ENCODE results near the gene HLA-DRA. TPM values are rescaled to one million over a fixed set of nuclear protein-coding genes. Genes with fewer than 3 reads are reported as not detected.

Gene HLA-DRA
- total RNA-seq, 1 donor from 2014 or later, result 54.3 TPM

Other genes starting within 250 kb of the HLA-DRA start
- gene PBX2, start 249.7 kb upstream of the HLA-DRA start, total RNA-seq, result 50.1 TPM
- 1.6 TPM for gene GPSM3, start 247.2 kb upstream of the HLA-DRA start, total RNA-seq
- 9.9 TPM for gene NOTCH4, start 215.8 kb upstream of the HLA-DRA start, total RNA-seq
- gene TSBP1, start 68.0 kb upstream of the HLA-DRA start, total RNA-seq, result not detected
- not detected for gene BTNL2, start 32.7 kb upstream of the HLA-DRA start, total RNA-seq
- 14.6 TPM for gene HLA-DRB5, start 90.4 kb downstream of the HLA-DRA start, total RNA-seq
- 28.7 TPM for gene HLA-DRB1, start 150.0 kb downstream of the HLA-DRA start, total RNA-seq
- 1.0 TPM for gene HLA-DQA1, start 197.5 kb downstream of the HLA-DRA start, total RNA-seq
- 7.8 TPM for gene HLA-DQB1, start 226.8 kb downstream of the HLA-DRA start, total RNA-seq

Data from skeletal muscle tissue (tissue), 1 donor.